Activated CD8-positive, alpha-beta memory T cell treated with anti-CD3 and anti-CD28 coated beads, Interleukin-2, amount 10 ng/mL, durations not matched to agents 7 days and 5 days (primary cell): ENCODE measurements around the gene RBCK1. TPM values are rescaled to one million over a fixed set of nuclear protein-coding genes. Genes with fewer than 3 reads are reported as not detected.
A peak's percentile ranks its signal among the peaks of the same experiment; 100 is the strongest.
"Not testable (repeated sequence)": the region's sequence is repeated elsewhere in the genome, so short reads cannot be mapped to it uniquely, and the experiment has no call there.

Experiments
- ATAC-seq: fragments of 150-1000 bp; cut with Tn5 transposase; one replicate; pipeline ENCODE4 v1.10.0; 2021; ENCODE audit warnings: moderate library complexity
- CTCF ChIA-PET: fragments of 350-600 bp; sonication (Branson Sonifier 250); formaldehyde crosslinking; loops from one replicate; lab custom pipeline; 2021; ENCODE audit warnings: antibody characterized with exemption; lab: Charles Lee
- DNase-seq: peaks from one replicate; pipeline ENCODE4 v3.0.0-alpha.2; 2020
- H3K27ac Mint-ChIP-seq: one replicate; pipeline ENCODE4 v1.8.0; 2021; ENCODE audit warnings: mild to moderate bottlenecking, mixed read lengths
- H3K27me3 Mint-ChIP-seq: one replicate; pipeline ENCODE4 v1.8.0; 2021; ENCODE audit warnings: mixed read lengths
- H3K36me3 Mint-ChIP-seq: one replicate; pipeline ENCODE4 v1.8.0; 2021; ENCODE audit warnings: mild to moderate bottlenecking, mixed read lengths
- H3K4me1 Mint-ChIP-seq: one replicate; pipeline ENCODE4 v1.8.0; 2021; ENCODE audit warnings: mixed read lengths
- H3K4me3 Mint-ChIP-seq: one replicate; pipeline ENCODE4 v1.8.0; 2021; ENCODE audit warnings: mild to moderate bottlenecking, moderate library complexity, mixed read lengths
- H3K9me3 Mint-ChIP-seq: one replicate; pipeline ENCODE4 v1.8.0; 2022; ENCODE audit warnings: low read depth, mixed read lengths
- total RNA-seq, 2 experiments: library from RNA; stranded (reverse); gene quantifications; one replicate each; pipeline ENCODE4 v1.2.3, GENCODE V29; 2021

The RBCK1 gene
- total RNA-seq, 2 experiments from 2014 or later = 114 to 173 TPM

- ATAC-seq (peak; percentile 78), DNase-seq (peak; percentile 93)
- CTCF ChIA-PET = interaction anchor here (1.1 to 1.3 kb wide), 3 partner anchors 10 to 31 kb away, joined by 3 read pairs; no protein-coding TSS in a partner anchor
- H3K27me3 Mint-ChIP-seq = no peaks in the 10 kb centered on the region
- H3K27ac Mint-ChIP-seq = peak overlapping the region; percentile 84
- H3K36me3 Mint-ChIP-seq = peaks cover 8% of the 10 kb centered on the region
- H3K4me3 Mint-ChIP-seq = peak overlapping the region; percentile 78
- H3K9me3 Mint-ChIP-seq = no peaks in the 10 kb centered on the region
- H3K4me1 Mint-ChIP-seq = peaks cover 20% of the 10 kb centered on the region
Measured at GRCh38 chr20:381581-382290, 26.4 kb upstream of the RBCK1 start.

GRCh38 chr20:382291-383115, 25.6 kb upstream of the RBCK1 start:
- CTCF ChIA-PET = interaction anchor here (1.3 kb wide), 2 partner anchors 28 to 30 kb away, joined by 3 read pairs; no protein-coding TSS in a partner anchor
- DNase-seq (no peak), ATAC-seq (no peak)
- no peaks in the 10 kb centered on the region for H3K27me3 Mint-ChIP-seq
- peaks cover 10% of the 10 kb centered on the region for H3K36me3 Mint-ChIP-seq
- H3K4me1 Mint-ChIP-seq = peaks cover 20% of the 10 kb centered on the region
- H3K27ac Mint-ChIP-seq = peak overlapping the region; percentile 84
- no peaks in the 10 kb centered on the region for H3K9me3 Mint-ChIP-seq
- H3K4me3 Mint-ChIP-seq = peak overlapping the region; percentile 78

GRCh38 chr20:383889-384288, 24.2 kb upstream of the RBCK1 start:
- CTCF ChIA-PET = interaction anchor here (1.0 kb wide), 1 partner anchor 30 kb away, joined by 4 read pairs; no protein-coding TSS in a partner anchor
- no peaks in the 10 kb centered on the region for H3K9me3 Mint-ChIP-seq
- H3K27me3 Mint-ChIP-seq = no peaks in the 10 kb centered on the region
- no peak overlapping the region for H3K27ac Mint-ChIP-seq
- no peak overlapping the region for H3K4me3 Mint-ChIP-seq
- ATAC-seq (no peak), DNase-seq (no peak)
- peaks cover 20% of the 10 kb centered on the region for H3K4me1 Mint-ChIP-seq
- peaks cover 21% of the 10 kb centered on the region for H3K36me3 Mint-ChIP-seq

DNA sequence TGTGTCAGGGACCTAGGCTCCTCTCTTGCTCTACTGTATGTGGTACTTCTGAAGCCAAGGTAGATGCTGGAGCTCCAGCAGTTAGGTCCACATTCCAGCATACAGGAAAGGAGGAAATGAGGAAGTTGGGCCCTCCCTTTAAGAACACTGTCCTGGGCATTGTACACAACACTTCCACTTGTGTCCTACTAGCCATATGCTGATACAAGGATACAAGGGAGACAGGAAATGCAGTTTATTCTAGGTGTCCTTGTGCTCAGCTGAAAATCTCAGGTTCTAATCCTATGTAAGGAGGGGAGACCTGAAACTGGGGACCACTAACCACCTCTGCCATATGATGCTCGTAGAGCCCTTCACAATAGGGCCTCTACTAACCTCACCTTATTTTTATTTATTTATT, 23.4 kb upstream of the RBCK1 start:
- peaks cover 27% of the 10 kb centered on the region for H3K36me3 Mint-ChIP-seq
- no peak overlapping the region for H3K4me3 Mint-ChIP-seq
- no peaks in the 10 kb centered on the region for H3K27me3 Mint-ChIP-seq
- no peak for DNase-seq
- H3K27ac Mint-ChIP-seq = no peak overlapping the region
- H3K4me1 Mint-ChIP-seq = peaks cover 18% of the 10 kb centered on the region
- CTCF ChIA-PET = no interaction called here
- no peaks in the 10 kb centered on the region for H3K9me3 Mint-ChIP-seq
- no peak for ATAC-seq

- peaks cover 16% of the 10 kb centered on the region for H3K4me1 Mint-ChIP-seq
- ATAC-seq (no peak), DNase-seq (no peak)
- H3K36me3 Mint-ChIP-seq = peaks cover 31% of the 10 kb centered on the region
- H3K9me3 Mint-ChIP-seq = no peaks in the 10 kb centered on the region
- no peak overlapping the region for H3K27ac Mint-ChIP-seq
- CTCF ChIA-PET = no interaction called here
- no peak overlapping the region for H3K4me3 Mint-ChIP-seq
- no peaks in the 10 kb centered on the region for H3K27me3 Mint-ChIP-seq
Measured at GRCh38 chr20:385448-385847, 22.7 kb upstream of the RBCK1 start.

- CTCF ChIA-PET, H3K9me3 Mint-ChIP-seq, H3K4me3 Mint-ChIP-seq, DNase-seq, ATAC-seq, H3K27ac Mint-ChIP-seq, H3K27me3 Mint-ChIP-seq: not testable (repeated sequence)
- peaks cover 35% of the 10 kb centered on the region for H3K36me3 Mint-ChIP-seq
- H3K4me1 Mint-ChIP-seq = peaks cover 16% of the 10 kb centered on the region
Measured at GRCh38 chr20:386634-387033, 21.5 kb upstream of the RBCK1 start.

DNA sequence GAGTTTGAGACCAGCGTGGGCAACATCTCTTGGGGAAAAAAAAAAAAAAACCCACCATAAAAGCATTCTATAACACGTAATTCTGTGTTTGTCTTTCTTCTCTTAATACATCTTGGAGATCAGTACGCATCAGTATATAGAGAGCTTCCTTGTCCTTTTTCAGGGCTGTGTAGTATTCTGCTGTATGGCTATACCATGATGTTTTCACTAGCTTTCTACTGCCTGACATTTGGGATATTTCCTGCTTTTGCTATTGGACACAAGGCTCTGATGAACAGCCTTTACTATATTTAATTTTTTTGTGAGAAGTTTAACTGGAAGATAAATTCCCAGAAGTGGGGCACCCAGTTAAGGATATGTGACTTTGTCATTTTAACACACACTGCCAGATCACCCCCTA, 20.6 kb upstream of the RBCK1 start:
- H3K27ac Mint-ChIP-seq = no peak overlapping the region
- H3K9me3 Mint-ChIP-seq = no peaks in the 10 kb centered on the region
- peaks cover 39% of the 10 kb centered on the region for H3K36me3 Mint-ChIP-seq
- CTCF ChIA-PET = no interaction called here
- no peak overlapping the region for H3K4me3 Mint-ChIP-seq
- peaks cover 10% of the 10 kb centered on the region for H3K4me1 Mint-ChIP-seq
- H3K27me3 Mint-ChIP-seq = no peaks in the 10 kb centered on the region
- DNase-seq (no peak), ATAC-seq (no peak)

DNA sequence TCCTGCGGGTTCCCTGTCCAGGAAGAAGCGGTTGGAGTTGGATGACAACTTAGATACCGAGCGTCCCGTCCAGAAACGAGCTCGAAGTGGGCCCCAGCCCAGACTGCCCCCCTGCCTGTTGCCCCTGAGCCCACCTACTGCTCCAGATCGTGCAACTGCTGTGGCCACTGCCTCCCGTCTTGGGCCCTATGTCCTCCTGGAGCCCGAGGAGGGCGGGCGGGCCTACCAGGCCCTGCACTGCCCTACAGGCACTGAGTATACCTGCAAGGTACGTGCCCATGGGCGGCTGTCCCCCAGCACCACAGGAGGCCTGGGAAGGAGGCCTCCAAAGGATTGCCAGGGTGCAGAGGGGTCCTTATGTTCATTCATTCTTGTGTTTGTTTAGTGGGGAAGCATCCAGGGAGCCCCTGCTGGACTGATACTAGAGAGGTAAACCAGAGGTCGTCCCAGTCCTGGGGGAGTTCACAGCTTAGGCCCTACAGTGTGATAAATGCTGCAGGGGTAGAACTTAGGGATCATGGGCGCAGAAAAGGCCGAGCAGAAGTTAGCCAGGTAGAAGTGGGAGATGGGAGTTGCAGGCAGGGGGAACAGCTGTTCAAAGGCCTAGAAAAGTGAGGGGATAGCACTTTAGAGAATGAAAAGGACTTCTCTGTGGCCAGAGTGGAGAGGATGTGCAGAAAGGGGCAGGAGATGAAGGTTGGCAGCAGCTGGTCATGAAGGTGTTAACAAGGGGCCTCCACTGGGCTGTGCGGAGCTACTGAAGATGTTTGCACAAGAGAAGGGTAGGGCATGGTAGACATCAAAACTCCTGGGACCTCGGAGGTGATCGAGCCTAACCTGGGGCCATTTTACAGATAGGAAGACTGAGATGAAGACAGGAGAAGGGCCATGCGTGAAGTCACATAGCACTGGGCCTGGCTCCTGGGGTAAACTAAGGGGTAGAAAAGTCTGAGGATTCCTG, 19.8 kb upstream of the RBCK1 start:
- H3K4me3 Mint-ChIP-seq = no peak overlapping the region
- no peaks in the 10 kb centered on the region for H3K27me3 Mint-ChIP-seq
- no peak overlapping the region for H3K27ac Mint-ChIP-seq
- DNase-seq = no peak
- peaks cover 39% of the 10 kb centered on the region for H3K36me3 Mint-ChIP-seq
- no peaks in the 10 kb centered on the region for H3K9me3 Mint-ChIP-seq
- no peak for ATAC-seq
- CTCF ChIA-PET = no interaction called here
- H3K4me1 Mint-ChIP-seq = peaks cover 6% of the 10 kb centered on the region

- H3K36me3 Mint-ChIP-seq = peaks cover 39% of the 10 kb centered on the region
- peaks cover 5% of the 10 kb centered on the region for H3K4me1 Mint-ChIP-seq
- ATAC-seq (no peak), DNase-seq (no peak)
- CTCF ChIA-PET = no interaction called here
- no peak overlapping the region for H3K4me3 Mint-ChIP-seq
- H3K27me3 Mint-ChIP-seq = no peaks in the 10 kb centered on the region
- no peak overlapping the region for H3K27ac Mint-ChIP-seq
- no peaks in the 10 kb centered on the region for H3K9me3 Mint-ChIP-seq
Measured at GRCh38 chr20:389220-389619, 18.9 kb upstream of the RBCK1 start.

DNA sequence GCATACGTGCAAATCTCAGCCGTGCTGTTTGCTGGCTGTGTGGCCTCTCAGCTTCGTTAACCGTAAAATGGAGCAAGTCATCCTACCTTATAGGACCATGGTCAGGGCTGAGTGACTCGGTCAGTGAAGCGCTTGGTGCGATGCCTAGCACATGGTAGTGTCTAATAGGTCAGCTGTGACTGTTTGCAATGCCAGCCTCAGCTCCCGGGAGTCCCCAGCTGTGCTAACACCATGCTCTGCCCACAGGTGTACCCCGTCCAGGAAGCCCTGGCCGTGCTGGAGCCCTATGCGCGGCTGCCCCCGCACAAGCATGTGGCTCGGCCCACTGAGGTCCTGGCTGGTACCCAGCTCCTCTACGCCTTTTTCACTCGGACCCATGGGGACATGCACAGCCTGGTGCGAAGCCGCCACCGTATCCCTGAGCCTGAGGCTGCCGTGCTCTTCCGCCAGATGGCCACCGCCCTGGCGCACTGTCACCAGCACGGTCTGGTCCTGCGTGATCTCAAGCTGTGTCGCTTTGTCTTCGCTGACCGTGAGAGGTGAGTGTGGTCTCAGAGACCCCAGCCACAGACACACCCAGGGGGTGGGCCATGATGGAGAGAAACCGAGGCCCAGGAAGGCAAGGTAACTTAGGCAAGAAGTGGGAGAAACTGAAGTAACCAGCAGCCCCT, 16.9 kb upstream of the RBCK1 start:
- no peak for ATAC-seq
- Mint-ChIP-seq H3K4me3 (no peak overlapping the region), H3K36me3 (peaks cover 34% of the 10 kb centered on the region), H3K27me3 (no peaks in the 10 kb centered on the region), H3K9me3 (no peaks in the 10 kb centered on the region), H3K27ac (no peak overlapping the region), H3K4me1 (no peaks in the 10 kb centered on the region)
- no peak for DNase-seq
- CTCF ChIA-PET = no interaction called here

GRCh38 chr20:393296-393695, 14.8 kb upstream of the RBCK1 start:
- ATAC-seq, H3K27me3 Mint-ChIP-seq, DNase-seq, H3K4me1 Mint-ChIP-seq, H3K4me3 Mint-ChIP-seq, H3K9me3 Mint-ChIP-seq, CTCF ChIA-PET, H3K27ac Mint-ChIP-seq: not testable (repeated sequence)
- H3K36me3 Mint-ChIP-seq = peaks cover 38% of the 10 kb centered on the region

- DNase-seq (no peak), ATAC-seq (no peak)
- H3K27me3 Mint-ChIP-seq = no peaks in the 10 kb centered on the region
- H3K9me3 Mint-ChIP-seq = no peaks in the 10 kb centered on the region
- peaks cover 8% of the 10 kb centered on the region for H3K4me1 Mint-ChIP-seq
- CTCF ChIA-PET = no interaction called here
- H3K36me3 Mint-ChIP-seq = peaks cover 24% of the 10 kb centered on the region
- H3K4me3 Mint-ChIP-seq = no peak overlapping the region
- H3K27ac Mint-ChIP-seq = no peak overlapping the region
Measured at GRCh38 chr20:396252-396618, 11.9 kb upstream of the RBCK1 start.
